Measurements from ENCODE around the gene TMCO4.

DNA sequence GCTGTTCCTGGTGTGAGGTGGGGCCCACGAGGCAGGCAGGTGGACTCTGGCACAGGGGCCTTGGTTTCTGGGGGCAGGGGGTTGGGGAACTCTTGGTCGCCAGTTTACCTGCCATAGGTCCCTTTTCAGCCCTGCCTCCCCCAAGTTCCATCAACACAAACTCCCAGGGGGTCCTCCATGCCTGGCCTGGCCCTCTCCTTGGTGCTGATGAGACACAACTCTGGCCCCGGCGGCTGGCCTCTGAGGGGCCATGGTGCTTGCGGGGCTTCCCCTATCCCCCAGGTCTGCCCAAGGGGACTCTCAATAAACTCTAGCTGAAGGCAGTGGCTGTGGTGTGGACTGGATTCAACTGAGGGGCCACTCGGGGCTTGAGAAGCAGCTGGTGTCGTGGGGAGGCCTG lies 119.1 kb downstream of the TMCO4 start:
- TF ChIP-seq POLR2A (IDR thresholded peaks at IDR 0.05; ENCODE audit: low read length) (no peak), GATA1 (IDR thresholded peaks at IDR 0.05; ENCODE audit: low read depth, low read length) (no peak)

Data from erythroblast (primary cell).